Measurements from ENCODE around the gene UBE2C.

Gene UBE2C

GRCh38 chr20:45765980-45766379 lies 46.5 kb upstream of the UBE2C start:
- no peak for ATAC-seq

GRCh38 chr20:45768479-45768878 lies 44.0 kb upstream of the UBE2C start:
- ATAC-seq, result no peak
- TF ChIP-seq ZNF8 (CRISPR knock-in tag; IDR thresholded peaks at IDR 0.05) (no peak), ZNF70 (CRISPR knock-in tag; IDR thresholded peaks at IDR 0.05) (no peak), TOX (CRISPR knock-in tag; IDR thresholded peaks at IDR 0.05; ENCODE audit: borderline replicate concordance) (no peak), OSR1 (CRISPR knock-in tag; IDR thresholded peaks at IDR 0.05) (no peak), ESRRG (CRISPR knock-in tag; IDR thresholded peaks at IDR 0.05) (no peak), GLIS3 (CRISPR knock-in tag; IDR thresholded peaks at IDR 0.05) (no peak), ZNF565 (CRISPR knock-in tag; conservative IDR thresholded peaks at IDR 0.05; ENCODE audit: low read depth) (no peak)

More at GRCh38 chr20:45765980-45766379, 46.5 kb upstream of the UBE2C start:
- TF ChIP-seq ARNTL (CRISPR knock-in tag; IDR thresholded peaks at IDR 0.05; ENCODE audit: borderline replicate concordance, low read depth) (no peak), ZNF565 (CRISPR knock-in tag; conservative IDR thresholded peaks at IDR 0.05; ENCODE audit: low read depth) (no peak), PATZ1 (CRISPR knock-in tag; IDR thresholded peaks at IDR 0.05; ENCODE audit: borderline replicate concordance) (no peak)

- ATAC-seq, result peak; percentile 92
- no peak for TF ChIP-seq PPARA (CRISPR knock-in tag; IDR thresholded peaks at IDR 0.05; ENCODE audit: borderline replicate concordance)
- TF ChIP-seq POU6F1 (CRISPR knock-in tag; IDR thresholded peaks at IDR 0.05; ENCODE audit: borderline replicate concordance, low read depth), result no peak
- TF ChIP-seq CREB5 (CRISPR knock-in tag; IDR thresholded peaks at IDR 0.05; ENCODE audit: low read depth), result no peak
Observed at GRCh38 chr20:45771182-45771759, 41.2 kb upstream of the UBE2C start.

GRCh38 chr20:45772693-45773092 lies 39.8 kb upstream of the UBE2C start:
- no peak for ATAC-seq
- TF ChIP-seq ZNF70 (CRISPR knock-in tag; IDR thresholded peaks at IDR 0.05) (no peak), RARB (CRISPR knock-in tag; IDR thresholded peaks at IDR 0.05) (no peak), PPARA (CRISPR knock-in tag; IDR thresholded peaks at IDR 0.05; ENCODE audit: borderline replicate concordance) (no peak), ZNF565 (CRISPR knock-in tag; conservative IDR thresholded peaks at IDR 0.05; ENCODE audit: low read depth) (no peak), ZNF8 (CRISPR knock-in tag; IDR thresholded peaks at IDR 0.05) (no peak), POU6F1 (CRISPR knock-in tag; IDR thresholded peaks at IDR 0.05; ENCODE audit: borderline replicate concordance, low read depth) (no peak), TCF4 (CRISPR knock-in tag; IDR thresholded peaks at IDR 0.05; ENCODE audit: borderline replicate concordance) (no peak), ZC3H10 (CRISPR knock-in tag; IDR thresholded peaks at IDR 0.05) (no peak), CREB5 (CRISPR knock-in tag; IDR thresholded peaks at IDR 0.05; ENCODE audit: low read depth) (no peak)

GRCh38 chr20:45774945-45775344 lies 37.5 kb upstream of the UBE2C start:
- no peak for ATAC-seq
- no peak for TF ChIP-seq SNAI2 (CRISPR knock-in tag; IDR thresholded peaks at IDR 0.05)
- no peak for TF ChIP-seq ZNF8 (CRISPR knock-in tag; IDR thresholded peaks at IDR 0.05)
- no peak for TF ChIP-seq ZFP3 (CRISPR knock-in tag; IDR thresholded peaks at IDR 0.05)
- no peak for TF ChIP-seq BACH2 (CRISPR knock-in tag; IDR thresholded peaks at IDR 0.05; ENCODE audit: borderline replicate concordance)

Data from SK-N-SH treated with all-trans-retinoic acid at 6 μM for 48 hours (cell line).